Endothelial cell of umbilical vein (primary cell): ENCODE measurements around the gene POU6F2. TPM values are rescaled to one million over a fixed set of nuclear protein-coding genes. Genes with fewer than 3 reads are reported as not detected.

Source experiments
- BruUV-seq: library from RNA; stranded (reverse); fragments of 400-500 nt; replicated peaks from 2 replicates; lab custom pipeline; 2021; lab: Mats Ljungman, UMichigan
- CTCF ChIA-PET: fragments of 300-600, 350-600 bp; sonication (Branson Sonifier 250); formaldehyde crosslinking; loops from one replicate; lab custom pipeline; 2021; ENCODE audit warnings: antibody characterized with exemption, inconsistent platforms; lab: Charles Lee
- POLR2A ChIA-PET: fragments of 300-600, 350-600 bp; sonication (Branson Sonifier 250); formaldehyde crosslinking; loops from one replicate; lab custom pipeline; 2021; ENCODE audit warnings: antibody characterized with exemption, inconsistent platforms; lab: Charles Lee
- DNase-seq: peaks from one replicate; pipeline ENCODE4 v3.0.0-alpha.2; 2011; ENCODE audit warnings: low read depth, low spot score
- FAIRE-seq: peaks from 2 replicates; lab custom pipeline; 2011; peaks lifted over from hg19 to GRCh38; lab: Jason Lieb, UNC
- H2AFZ ChIP-seq: 2 replicates; pipeline ENCODE4 v1.6.0; 2012; ENCODE audit warnings: low read depth, low read length, control low read depth, inconsistent platforms
- H3K27ac ChIP-seq: 2 replicates; pipeline ENCODE4 v1.5.1; 2011; ENCODE audit warnings: low read depth, mild to moderate bottlenecking, control low read depth, low read length, moderate library complexity; ENCODE audit not compliant: insufficient read depth
- H3K27me3 ChIP-seq, 2 experiments: 2 replicates each; pipeline versions ENCODE4 v1.6.0 to v1.6.1; 2011; ENCODE audit warnings: low read length in 2 of 2, mixed read lengths in 1 of 2; ENCODE audit not compliant: control insufficient read depth in 2 of 2, insufficient read depth in 2 of 2
- H3K36me3 ChIP-seq, 2 experiments: 2 replicates in 1 of 2; 3 replicates in 1 of 2; pipeline ENCODE4 v1.5.1; 2011; ENCODE audit warnings: low read length in 2 of 2, mild to moderate bottlenecking in 1 of 2, moderate library complexity in 1 of 2; ENCODE audit not compliant: control insufficient read depth in 2 of 2, insufficient read depth in 2 of 2; ENCODE audit errors: extremely low read depth in 1 of 2
- H3K4me1 ChIP-seq: 3 replicates; pipeline ENCODE4 v1.5.1; 2011; ENCODE audit warnings: mild to moderate bottlenecking, low read length; ENCODE audit not compliant: control insufficient read depth, insufficient read depth; ENCODE audit errors: extremely low read depth
- H3K4me2 ChIP-seq: 2 replicates; pipeline ENCODE4 v1.6.1; 2011; ENCODE audit warnings: low read length, control low read depth, mixed read lengths; ENCODE audit not compliant: insufficient read depth
- H3K4me3 ChIP-seq, 3 experiments: fragments of 200-600 bp in 1 of 3; sonication (generic), shearing (Covaris generic) in 1 of 3; replicated peaks in 1 of 3; 2 replicates each; pipeline ENCODE4 v1.5.1; 2011 to 2016; ENCODE audit warnings: control low read depth in 3 of 3, low read length in 3 of 3, mild to moderate bottlenecking in 2 of 3, inconsistent platforms in 1 of 3, low read depth in 1 of 3, moderate library complexity in 1 of 3; ENCODE audit not compliant: insufficient read depth in 1 of 3
- H3K79me2 ChIP-seq: 2 replicates; pipeline ENCODE4 v1.6.0; 2012; ENCODE audit warnings: low read length, inconsistent platforms; ENCODE audit not compliant: control insufficient read depth, insufficient read depth
- H3K9ac ChIP-seq: replicated peaks from 2 replicates; pipeline ENCODE3; 2011; ENCODE audit warnings: low read length, control low read depth; ENCODE audit not compliant: insufficient read depth; ENCODE audit errors: extremely low read depth
- H3K9me1 ChIP-seq: replicated peaks from 3 replicates; pipeline ENCODE4 v1.6.0; 2011; ENCODE audit warnings: mild to moderate bottlenecking, low read length; ENCODE audit not compliant: control insufficient read depth, insufficient read depth; ENCODE audit errors: extremely low read depth
- H3K9me3 ChIP-seq: replicated peaks from 2 replicates; pipeline ENCODE4 v1.5.1; 2012; ENCODE audit warnings: low read length, inconsistent platforms; ENCODE audit not compliant: control insufficient read depth, insufficient read depth
- H4K20me1 ChIP-seq: replicated peaks from 2 replicates; pipeline ENCODE3; 2011; ENCODE audit warnings: mild to moderate bottlenecking, low read length; ENCODE audit not compliant: control insufficient read depth, insufficient read depth; ENCODE audit errors: extremely low read depth
- EZH2 ChIP-seq: IDR thresholded peaks from 2 replicates; pipeline ENCODE4 v1.6.1; 2012; ENCODE audit warnings: borderline replicate concordance, low read depth, mild to moderate bottlenecking, moderate library complexity, low read length, inconsistent platforms; ENCODE audit not compliant: severe bottlenecking
- FOS ChIP-seq: IDR thresholded peaks from 2 replicates; pipeline ENCODE4 v1.6.1; 2011; ENCODE audit warnings: mild to moderate bottlenecking, low read length, moderate library complexity, borderline replicate concordance; ENCODE audit not compliant: insufficient read depth
- GATA2 ChIP-seq: IDR thresholded peaks from 2 replicates; pipeline ENCODE4 v1.7.0; 2011; ENCODE audit warnings: low read depth, mild to moderate bottlenecking, moderate library complexity, mixed read lengths, low read length; ENCODE audit not compliant: insufficient read length, insufficient read depth
- JUN ChIP-seq: IDR thresholded peaks from 2 replicates; pipeline ENCODE4 v1.6.1; 2011; ENCODE audit warnings: borderline replicate concordance, low read depth; ENCODE audit not compliant: insufficient read length, insufficient read depth
- MYC ChIP-seq: IDR thresholded peaks from one replicate; pipeline ENCODE4 v1.6.1; 2011; ENCODE audit warnings: mild to moderate bottlenecking, low read depth, low read length
- POLR2A ChIP-seq: IDR thresholded peaks from 2 replicates; pipeline ENCODE4 v1.6.1; 2012; ENCODE audit warnings: low read depth, mild to moderate bottlenecking, control low read depth, low read length
- POLR2AphosphoS5 ChIP-seq: IDR thresholded peaks from 2 replicates; pipeline ENCODE4 v1.6.1; 2012; ENCODE audit warnings: low read depth, mild to moderate bottlenecking, control low read depth, low read length, moderate library complexity; ENCODE audit not compliant: insufficient read depth
- dilution Hi-C: fragments of 300-500 bp; cut with MboI; formaldehyde crosslinking; loops from one replicate; pipeline ENCODE4 v1.15.0; 2019; ENCODE audit warnings: low sequenced_read_pairs; ENCODE audit not compliant: extremely low pct_ligation_motif_present
- intact Hi-C: fragments of 100-400 bp; cut with micrococcal nuclease; formaldehyde crosslinking; loops from one replicate; pipeline ENCODE4 v1.10.0; 2022
- polyA plus RNA-seq, 4 experiments: library from polyadenylated mRNA; depleted of rRNA in 3 of 4; stranded (reverse) in 3 of 4; unstranded in 1 of 4; fragments of >200 nt; gene quantifications; 2 replicates each; pipeline versions ENCODE4 v1.2.1 to v1.2.3, GENCODE V29; 2011 to 2012; ENCODE audit warnings: missing spikeins in 1 of 4
- total RNA-seq: library from RNA; stranded (reverse); gene quantifications from 2 replicates; pipeline ENCODE4 v1.2.3, GENCODE V29; 2021
- TF ChIP-seq, protein P1 (sequence below), 2 donors: IDR thresholded peaks; 1 replicate in 1 of 2; 2 replicates in 1 of 2; pipeline ENCODE4 v1.5.1; 2011; ENCODE audit warnings: low read length in 2 of 2, mild to moderate bottlenecking in 2 of 2, moderate library complexity in 2 of 2, control low read depth in 1 of 2, inconsistent platforms in 1 of 2, low read depth in 1 of 2; ENCODE audit not compliant: insufficient read depth in 1 of 2; ENCODE audit errors: extremely low read depth in 1 of 2
- TF ChIP-seq, protein P2 (sequence below): IDR thresholded peaks from 2 replicates; pipeline ENCODE4 v1.6.1; 2011; ENCODE audit not compliant: insufficient read depth, insufficient read length

The POU6F2 gene
- total and polyA plus RNA-seq, 2 donors (not counting 3 experiments of a cell fraction or from before 2014, with no cell fraction given), result 0.29 TPM; not detected in 1

DNA sequence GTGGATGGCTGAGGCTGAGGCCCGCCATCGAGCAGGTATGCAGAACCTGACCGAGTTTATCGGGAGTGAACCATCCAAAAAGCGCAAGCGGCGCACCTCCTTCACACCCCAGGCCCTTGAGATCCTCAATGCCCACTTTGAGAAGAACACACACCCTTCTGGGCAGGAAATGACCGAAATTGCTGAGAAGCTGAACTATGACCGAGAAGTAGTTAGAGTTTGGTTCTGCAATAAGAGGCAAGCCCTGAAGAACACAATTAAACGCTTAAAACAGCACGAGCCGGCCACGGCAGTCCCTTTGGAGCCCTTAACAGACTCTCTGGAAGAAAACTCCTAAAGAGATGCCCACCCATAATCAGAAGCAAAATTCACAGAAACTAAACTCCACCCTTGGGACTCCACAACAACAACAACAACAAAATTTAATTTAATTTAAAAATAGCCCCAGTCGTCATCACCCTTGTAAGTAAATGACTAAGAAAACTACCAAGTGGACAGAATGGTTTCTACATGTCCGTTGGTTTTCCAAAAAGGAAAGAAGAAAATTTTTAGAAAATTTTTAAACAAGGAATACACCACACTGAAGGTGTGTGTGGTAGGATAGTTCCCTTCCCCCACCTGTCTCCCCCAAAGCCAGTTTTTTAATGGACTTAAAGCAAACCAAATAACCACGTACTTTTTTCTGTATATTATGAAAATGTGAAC lies 486.8 kb downstream of the POU6F2 start:
- no peaks in the 10 kb centered on the region for H3K9me1 ChIP-seq
- H3K27ac ChIP-seq, result no peak overlapping the region
- CTCF ChIA-PET, result interaction anchor here (0.8 to 3.8 kb wide), 4 partner anchors 10 to 1066 kb away, joined by 3 to 35 read pairs (median 6); no protein-coding TSS in a partner anchor
- POLR2A ChIA-PET, result no interaction called here
- no peak overlapping the region for H3K4me3 ChIP-seq
- no peaks in the 10 kb centered on the region for H3K79me2 ChIP-seq
- no peak overlapping the region for H2AFZ ChIP-seq
- TF ChIP-seq, protein P1, sequence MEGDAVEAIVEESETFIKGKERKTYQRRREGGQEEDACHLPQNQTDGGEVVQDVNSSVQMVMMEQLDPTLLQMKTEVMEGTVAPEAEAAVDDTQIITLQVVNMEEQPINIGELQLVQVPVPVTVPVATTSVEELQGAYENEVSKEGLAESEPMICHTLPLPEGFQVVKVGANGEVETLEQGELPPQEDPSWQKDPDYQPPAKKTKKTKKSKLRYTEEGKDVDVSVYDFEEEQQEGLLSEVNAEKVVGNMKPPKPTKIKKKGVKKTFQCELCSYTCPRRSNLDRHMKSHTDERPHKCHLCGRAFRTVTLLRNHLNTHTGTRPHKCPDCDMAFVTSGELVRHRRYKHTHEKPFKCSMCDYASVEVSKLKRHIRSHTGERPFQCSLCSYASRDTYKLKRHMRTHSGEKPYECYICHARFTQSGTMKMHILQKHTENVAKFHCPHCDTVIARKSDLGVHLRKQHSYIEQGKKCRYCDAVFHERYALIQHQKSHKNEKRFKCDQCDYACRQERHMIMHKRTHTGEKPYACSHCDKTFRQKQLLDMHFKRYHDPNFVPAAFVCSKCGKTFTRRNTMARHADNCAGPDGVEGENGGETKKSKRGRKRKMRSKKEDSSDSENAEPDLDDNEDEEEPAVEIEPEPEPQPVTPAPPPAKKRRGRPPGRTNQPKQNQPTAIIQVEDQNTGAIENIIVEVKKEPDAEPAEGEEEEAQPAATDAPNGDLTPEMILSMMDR (IDR thresholded peaks at IDR 0.05; ENCODE audit: extremely low read depth in 1 of 2, insufficient read depth in 1 of 2, low read depth in 1 of 2, low read length in 2 of 2), result no peak
- no peak for TF ChIP-seq GATA2
- TF ChIP-seq, protein P2, sequence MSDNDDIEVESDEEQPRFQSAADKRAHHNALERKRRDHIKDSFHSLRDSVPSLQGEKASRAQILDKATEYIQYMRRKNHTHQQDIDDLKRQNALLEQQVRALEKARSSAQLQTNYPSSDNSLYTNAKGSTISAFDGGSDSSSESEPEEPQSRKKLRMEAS, result no peak
- no peak for TF ChIP-seq JUN
- TF ChIP-seq MYC, result no peak
- TF ChIP-seq POLR2AphosphoS5, result no peak
- TF ChIP-seq POLR2A, result no peak
- no peak for TF ChIP-seq EZH2
- no peak for TF ChIP-seq FOS
- no peak for FAIRE-seq
- no peak for DNase-seq
- intact Hi-C loops, result loop anchor here (1.0 kb wide), 2 partner anchors 532 to 667 kb away; no protein-coding TSS in a partner anchor
- dilution Hi-C loops, result no loop called here
- H3K27me3 ChIP-seq, result peaks cover 3 to 13% of the 10 kb centered on the region in 2 experiments
- H3K4me2 ChIP-seq, result no peak overlapping the region
- BruUV-seq, result no TSS peak
- H3K4me1 ChIP-seq, result no peaks in the 10 kb centered on the region
- H3K9me3 ChIP-seq, result no peaks in the 10 kb centered on the region
- H3K9ac ChIP-seq, result no peak overlapping the region
- no peaks in the 10 kb centered on the region for H3K36me3 ChIP-seq
- H4K20me1 ChIP-seq, result no peaks in the 10 kb centered on the region
